Fibroblast of villous mesenchyme (primary cell): Measurements from ENCODE around the gene FOXO3. TPM values are rescaled to one million over a fixed set of nuclear protein-coding genes. Genes with fewer than 3 reads are reported as not detected.

Experiments
- DNase-seq: peaks from one replicate; pipeline ENCODE4 v3.0.0-alpha.2; 2010; ENCODE audit warnings: low read depth
- H3K4me3 ChIP-seq: 2 replicates; pipeline ENCODE4 v1.5.1; 2011; ENCODE audit warnings: low read depth, mild to moderate bottlenecking, low read length
- total RNA-seq: library from RNA; depleted of rRNA; stranded (reverse); fragments of >200 nt; gene quantifications from 2 replicates; pipeline ENCODE4 v1.2.3, GENCODE V29; 2012
- TF ChIP-seq, protein P1 (sequence below): IDR thresholded peaks from 2 replicates; pipeline ENCODE4 v1.5.1; 2012; ENCODE audit warnings: low read depth, mild to moderate bottlenecking, low read length; ENCODE audit not compliant: insufficient read depth

FOXO3 gene
- total RNA-seq, 1 donor = 43.2 TPM

DNA sequence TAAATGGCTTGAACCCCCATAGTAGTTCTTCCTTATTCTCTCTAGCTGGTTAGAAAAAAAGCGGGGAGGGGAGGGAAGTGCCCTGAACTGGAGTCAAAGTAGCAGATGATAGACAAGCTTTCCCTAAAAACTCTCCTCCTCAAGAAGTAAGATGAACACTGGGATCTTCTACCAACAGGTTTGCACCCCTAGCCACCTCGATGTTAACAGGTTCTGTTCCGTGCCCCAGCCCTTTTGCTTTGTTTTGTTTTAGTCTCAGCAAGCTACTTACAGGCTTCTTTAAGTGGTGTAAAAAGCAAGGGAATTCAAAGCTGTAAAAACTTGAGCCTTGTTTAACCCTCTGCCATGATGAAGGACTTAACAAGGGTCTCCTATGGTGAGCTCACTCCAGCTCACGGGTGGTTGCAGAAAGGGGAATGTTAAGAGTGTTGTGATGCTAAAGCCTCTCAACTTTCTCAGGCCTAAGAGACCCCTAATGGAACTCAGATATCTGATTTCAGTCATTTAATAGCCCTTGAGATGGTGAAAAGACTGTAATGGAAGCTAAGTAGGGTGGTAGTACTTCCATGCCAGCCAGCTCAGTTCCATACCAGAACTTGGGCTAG is 106.0 kb downstream of the FOXO3 start:
- TF ChIP-seq, protein P1, sequence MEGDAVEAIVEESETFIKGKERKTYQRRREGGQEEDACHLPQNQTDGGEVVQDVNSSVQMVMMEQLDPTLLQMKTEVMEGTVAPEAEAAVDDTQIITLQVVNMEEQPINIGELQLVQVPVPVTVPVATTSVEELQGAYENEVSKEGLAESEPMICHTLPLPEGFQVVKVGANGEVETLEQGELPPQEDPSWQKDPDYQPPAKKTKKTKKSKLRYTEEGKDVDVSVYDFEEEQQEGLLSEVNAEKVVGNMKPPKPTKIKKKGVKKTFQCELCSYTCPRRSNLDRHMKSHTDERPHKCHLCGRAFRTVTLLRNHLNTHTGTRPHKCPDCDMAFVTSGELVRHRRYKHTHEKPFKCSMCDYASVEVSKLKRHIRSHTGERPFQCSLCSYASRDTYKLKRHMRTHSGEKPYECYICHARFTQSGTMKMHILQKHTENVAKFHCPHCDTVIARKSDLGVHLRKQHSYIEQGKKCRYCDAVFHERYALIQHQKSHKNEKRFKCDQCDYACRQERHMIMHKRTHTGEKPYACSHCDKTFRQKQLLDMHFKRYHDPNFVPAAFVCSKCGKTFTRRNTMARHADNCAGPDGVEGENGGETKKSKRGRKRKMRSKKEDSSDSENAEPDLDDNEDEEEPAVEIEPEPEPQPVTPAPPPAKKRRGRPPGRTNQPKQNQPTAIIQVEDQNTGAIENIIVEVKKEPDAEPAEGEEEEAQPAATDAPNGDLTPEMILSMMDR = no peak
- DNase-seq = no peak
- H3K4me3 ChIP-seq = no peak overlapping the region

DNA sequence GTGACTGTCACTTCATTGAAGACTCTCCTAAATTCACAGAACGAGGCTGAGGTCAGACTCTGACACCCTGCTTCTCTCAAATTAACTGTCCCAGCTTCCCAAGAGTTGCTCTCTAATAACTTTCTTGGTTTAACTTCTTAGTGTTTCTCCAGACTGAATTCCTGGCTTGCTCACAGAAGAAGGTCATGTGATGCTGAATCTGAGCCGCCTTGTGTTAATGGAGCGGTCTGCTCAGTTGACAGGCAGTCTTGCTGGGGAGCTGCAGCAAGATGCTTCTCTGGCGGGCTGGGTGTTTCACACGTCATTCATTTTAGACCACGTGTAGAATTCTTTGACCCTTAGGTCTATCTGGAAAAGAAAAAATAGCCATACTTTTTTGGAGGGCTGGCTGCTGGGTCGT is 107.3 kb downstream of the FOXO3 start:
- TF ChIP-seq, protein P1 = no peak
- DNase-seq = no peak
- H3K4me3 ChIP-seq = no peak overlapping the region

DNA sequence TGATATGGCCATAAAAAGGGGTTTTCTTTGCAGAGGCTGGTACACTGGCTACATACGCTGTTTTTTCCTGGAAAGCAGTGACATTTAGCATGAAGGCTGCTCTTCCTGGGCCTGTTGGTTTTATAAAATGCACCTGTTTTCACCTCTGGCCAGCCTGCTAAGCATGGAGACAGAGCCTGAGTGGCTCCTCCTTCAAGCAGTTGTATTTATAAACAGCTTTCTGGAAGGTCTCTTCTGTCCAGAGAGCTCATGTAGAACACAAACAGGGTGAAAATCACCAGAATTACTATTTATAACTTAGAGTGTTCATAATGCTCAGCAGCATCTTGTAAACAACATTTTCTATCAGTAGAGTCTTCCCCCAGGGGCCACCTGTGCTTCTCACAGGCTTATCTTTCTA is 109.0 kb downstream of the FOXO3 start:
- TF ChIP-seq, protein P1 = no peak
- H3K4me3 ChIP-seq = no peak overlapping the region
- DNase-seq = no peak

DNA sequence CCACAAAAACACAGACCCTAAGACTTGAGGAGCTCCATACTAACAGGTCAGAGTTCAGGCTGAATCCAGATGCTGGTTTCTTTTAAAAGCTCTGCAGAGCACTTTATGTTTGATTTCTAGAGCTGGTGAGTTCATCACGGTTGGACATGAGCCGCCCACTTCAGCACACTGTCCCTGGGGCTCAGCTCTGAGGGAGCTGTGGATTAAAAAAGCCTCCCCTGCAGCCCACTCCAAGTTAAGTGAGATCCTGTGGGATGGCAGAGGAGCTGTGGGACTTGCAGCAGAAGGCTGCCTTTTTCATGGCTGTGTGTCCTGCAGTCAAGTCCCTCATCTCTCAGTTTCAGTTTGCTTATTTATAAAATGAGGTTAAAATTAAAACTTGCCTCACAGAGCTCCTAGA is 110.5 kb downstream of the FOXO3 start:
- TF ChIP-seq, protein P1 = no peak
- no peak for DNase-seq
- H3K4me3 ChIP-seq = no peak overlapping the region

DNA sequence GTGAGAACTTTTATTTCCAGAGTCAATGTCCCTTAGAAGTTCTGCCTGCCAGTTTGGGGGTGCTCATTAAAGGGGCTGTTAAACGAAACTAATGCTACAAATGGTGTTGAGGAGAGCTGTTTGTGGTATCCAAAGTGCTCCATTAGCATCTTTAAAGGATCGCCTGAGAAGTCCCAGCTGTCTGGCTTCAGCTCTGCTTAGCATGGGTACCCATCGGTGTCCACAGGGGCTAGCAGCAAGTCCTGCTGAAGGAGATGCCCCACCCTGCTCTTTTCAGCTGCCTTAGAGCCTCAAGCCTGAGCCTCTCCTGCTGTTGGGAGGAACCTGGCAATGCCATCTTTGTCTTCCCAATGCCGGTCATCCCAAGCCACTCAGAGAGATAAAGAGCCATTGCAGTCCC is 111.1 kb downstream of the FOXO3 start:
- H3K4me3 ChIP-seq = no peak overlapping the region
- TF ChIP-seq, protein P1 = no peak
- DNase-seq = no peak

DNA sequence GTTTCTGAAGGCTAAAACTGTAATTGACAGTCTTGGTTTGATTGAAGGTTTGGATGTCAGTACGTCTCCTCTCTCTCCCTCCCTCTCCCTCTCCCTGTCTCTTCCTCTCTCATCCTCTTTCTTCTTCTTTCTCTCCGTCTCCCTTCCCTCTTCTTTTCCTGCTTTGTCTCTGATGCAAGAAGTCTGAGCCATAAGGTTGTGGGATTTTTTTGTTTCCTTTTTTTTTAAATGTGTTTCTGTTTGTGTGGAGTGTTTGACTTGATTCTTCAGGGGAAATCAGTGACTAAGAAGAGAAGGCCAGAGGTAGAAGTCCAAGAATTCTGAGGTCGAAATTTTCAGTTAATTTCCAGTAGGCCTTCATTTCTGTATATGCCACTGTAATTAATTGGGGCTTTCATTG is 111.9 kb downstream of the FOXO3 start:
- TF ChIP-seq, protein P1 = no peak
- H3K4me3 ChIP-seq = no peak overlapping the region
- no peak for DNase-seq

DNA sequence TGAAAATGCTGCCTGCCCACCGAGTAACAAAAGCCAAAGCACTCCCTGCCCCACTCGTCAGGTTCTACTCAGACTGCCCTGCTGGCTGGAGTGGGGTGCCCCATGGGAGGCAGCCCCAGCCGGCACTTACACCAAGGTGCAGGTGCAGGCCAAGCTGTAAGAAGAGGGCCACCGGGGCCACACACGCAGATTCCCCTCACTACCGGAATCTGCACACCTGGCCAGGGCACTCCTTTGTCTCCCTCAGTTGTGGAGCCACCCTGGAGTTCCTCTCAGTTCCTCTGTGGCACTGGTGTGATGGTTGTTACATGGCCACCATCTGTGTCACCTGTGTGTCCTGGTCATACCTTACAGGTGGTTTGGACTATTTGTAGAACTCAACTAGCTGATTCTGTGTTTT is 112.4 kb downstream of the FOXO3 start:
- no peak overlapping the region for H3K4me3 ChIP-seq
- DNase-seq = no peak
- TF ChIP-seq, protein P1 = no peak
